KOPT-K1 (cell line): Measurements from ENCODE around the gene CACNA1S.

Experiments
- H3K27ac ChIP-seq: fragments of 200-600 bp; sonication (generic); 2 replicates; pipeline ENCODE4 v1.5.1; 2016; ENCODE audit warnings: antibody characterized with exemption, mild to moderate bottlenecking, low read depth, low read length; ENCODE audit not compliant: poor library complexity, severe bottlenecking
- H3K36me3 ChIP-seq: fragments of 200-600 bp; sonication (generic); 2 replicates; pipeline ENCODE4 v1.5.1; 2017; ENCODE audit warnings: antibody characterized with exemption, mild to moderate bottlenecking, low read length, moderate library complexity; ENCODE audit not compliant: insufficient read depth
- H3K9me3 ChIP-seq: fragments of 200-600 bp; sonication (generic); 2 replicates; pipeline ENCODE4 v1.5.1; 2017; ENCODE audit warnings: antibody characterized with exemption, low read length, mild to moderate bottlenecking; ENCODE audit not compliant: insufficient read depth, poor library complexity, severe bottlenecking

CACNA1S gene

DNA sequence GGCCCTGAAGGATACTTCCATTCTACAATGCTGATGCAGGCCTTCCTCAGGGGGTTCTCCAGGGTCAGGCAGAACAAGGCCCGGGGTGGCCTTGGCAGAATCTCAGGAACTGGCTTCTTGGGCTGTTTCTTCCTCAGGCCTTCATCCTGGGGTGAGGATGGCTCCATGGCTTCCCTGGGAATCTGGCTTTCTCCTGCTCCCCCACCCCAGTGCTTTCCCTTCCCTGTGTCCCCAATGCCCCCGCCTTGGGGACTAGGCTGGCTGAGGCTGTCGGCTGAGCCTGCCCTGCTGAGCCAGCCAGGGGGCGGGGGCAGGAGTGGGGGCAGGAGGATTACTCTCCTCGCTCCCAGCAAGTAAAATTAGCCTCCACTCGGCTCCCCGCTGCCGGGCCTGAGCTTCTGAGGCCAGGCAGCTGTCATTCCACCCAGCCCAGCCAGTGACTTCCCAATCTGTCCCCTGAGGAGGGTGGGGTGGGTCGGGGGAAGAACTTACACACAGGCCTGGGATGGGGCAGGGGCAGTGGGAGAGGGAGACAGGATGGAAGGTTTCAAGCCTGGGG lies at the start of gene CACNA1S:
Gene CACNA1S (minus strand): TSS at position 254 of the 559 bp plus-strand sequence. CDS start 87 bp downstream, at position 167.
- Histone ChIP-seq H3K27ac (no peak within 1 kb of the TSS), H3K9me3 (no peaks in the 10 kb centered on the region), H3K36me3 (no peaks in the 10 kb centered on the region)

DNA sequence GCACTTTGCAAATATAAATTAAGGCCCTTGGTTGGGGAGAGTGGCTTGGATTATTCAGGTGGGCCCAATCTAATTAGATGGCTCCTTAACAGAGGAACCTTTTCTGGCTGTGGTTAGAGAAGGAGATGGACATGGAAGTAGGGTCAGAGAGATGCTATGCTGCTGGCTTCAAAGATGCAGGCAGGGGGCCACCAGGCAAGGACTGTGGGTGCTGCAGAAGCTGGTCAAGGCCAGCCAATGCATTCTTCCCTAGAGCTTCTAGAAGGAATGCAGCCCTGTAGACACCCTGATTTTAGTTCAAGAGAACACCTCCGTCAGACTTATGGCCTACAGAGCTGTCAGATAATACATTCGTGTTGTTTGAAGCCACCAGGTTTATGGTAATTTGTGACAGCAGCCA lies 45.7 kb upstream of the CACNA1S start:
- peaks cover 10% of the 10 kb centered on the region for H3K9me3 ChIP-seq
- H3K36me3 ChIP-seq, result no peaks in the 10 kb centered on the region

DNA sequence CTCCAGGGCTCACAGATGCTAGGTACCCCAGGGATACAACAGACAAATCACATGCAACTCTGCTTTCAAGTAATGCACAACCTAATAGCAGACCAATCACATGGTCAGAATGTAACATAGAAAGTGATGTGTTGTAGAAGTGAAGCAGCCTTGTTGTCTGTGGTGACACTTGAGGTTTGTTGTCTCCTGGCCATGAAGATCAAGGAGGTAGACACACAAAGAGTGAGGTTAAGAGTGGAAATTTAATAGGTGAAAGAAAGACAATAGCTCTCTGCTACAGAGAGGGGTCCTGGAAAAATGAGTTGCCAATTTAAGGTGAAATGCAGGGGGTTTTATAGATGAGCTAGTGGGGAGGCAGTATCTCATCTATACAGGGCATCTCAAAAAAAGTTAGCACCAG lies 44.6 kb upstream of the CACNA1S start:
- no peak overlapping the region for H3K27ac ChIP-seq
- H3K9me3 ChIP-seq, result peaks cover 10% of the 10 kb centered on the region
- peaks cover 3% of the 10 kb centered on the region; the same call in 1 of the 2 replicates for H3K36me3 ChIP-seq

More for the DNA sequence above, 45.7 kb upstream of the CACNA1S start:
- H3K27ac ChIP-seq, result no peak overlapping the region

- H3K36me3 ChIP-seq, result peaks cover 8% of the 10 kb centered on the region; the same call in 1 of the 2 replicates
- H3K9me3 ChIP-seq, result peaks cover 10% of the 10 kb centered on the region
- H3K27ac ChIP-seq, result no peak overlapping the region
Observed at GRCh38 chr1:201156346-201156745, 44.1 kb upstream of the CACNA1S start.

DNA sequence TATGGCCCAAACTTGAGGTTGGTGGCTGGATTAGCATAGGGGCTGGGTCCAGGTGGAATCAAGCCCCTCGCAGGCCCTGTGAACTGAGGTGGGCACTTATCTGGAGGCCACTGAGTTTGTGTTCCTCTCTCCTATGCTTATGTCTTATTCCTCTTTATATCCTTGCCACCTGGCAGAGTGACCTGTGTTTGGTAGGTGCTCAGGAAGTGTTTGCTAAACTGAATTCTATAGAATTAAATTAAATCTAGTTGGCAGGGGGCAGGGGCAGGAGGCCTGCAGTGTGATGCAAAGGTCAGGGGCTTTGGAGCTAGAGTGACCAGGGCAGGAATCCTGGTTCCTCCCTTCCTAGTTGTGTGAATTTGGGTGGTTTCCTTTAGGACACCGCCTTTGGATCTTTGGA lies 43.1 kb upstream of the CACNA1S start:
- peaks cover 18% of the 10 kb centered on the region for H3K36me3 ChIP-seq
- H3K27ac ChIP-seq, result no peak overlapping the region
- H3K9me3 ChIP-seq, result peaks cover 10% of the 10 kb centered on the region

DNA sequence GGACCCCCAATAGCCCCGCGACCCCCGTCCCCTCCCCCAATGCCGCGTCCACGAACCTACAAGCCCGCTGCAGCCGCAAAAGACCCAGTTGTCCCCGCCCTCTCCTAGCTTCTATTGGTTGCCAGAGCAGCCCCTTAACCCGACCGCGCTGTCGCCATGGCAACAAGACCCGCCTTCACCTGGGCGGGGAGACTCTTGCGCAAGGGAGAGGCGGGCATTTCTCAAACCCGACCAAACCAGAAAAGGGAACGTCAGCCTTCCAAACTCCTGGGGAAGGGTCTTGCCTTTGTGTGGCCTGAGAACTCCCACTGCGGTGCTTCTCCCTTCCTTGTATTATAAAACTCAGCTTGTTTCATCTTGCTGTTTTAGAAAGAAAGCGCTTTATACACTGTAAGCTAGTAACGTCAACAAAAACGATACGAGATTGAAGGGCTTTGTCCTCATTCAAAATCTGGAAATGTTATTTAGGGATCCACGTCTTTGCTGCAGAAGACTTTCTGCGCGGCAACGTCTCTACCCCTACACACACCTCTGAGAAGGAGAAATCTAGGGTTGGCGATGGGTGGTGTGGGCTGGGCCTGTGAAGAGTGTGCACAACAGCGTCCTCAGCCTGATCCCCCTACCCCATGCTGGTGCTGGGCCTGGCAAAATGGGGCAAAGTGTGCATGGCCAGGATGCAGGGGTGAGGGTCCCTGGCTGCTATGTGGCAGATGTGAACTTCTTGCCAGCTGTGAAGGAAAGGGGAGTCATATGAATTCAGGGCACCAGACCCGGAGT lies 42.4 kb upstream of the CACNA1S start, which contains the start of gene TMEM9:
Gene TMEM9 (minus strand): TSS at position 86 of the 777 bp plus-strand sequence. CDS start 551 bp downstream, outside the sequence.
- Histone ChIP-seq H3K36me3 (peaks cover 25% of the 10 kb centered on the region), H3K27ac (peak within 1 kb of the TSS; percentile 48), H3K9me3 (peaks cover 10% of the 10 kb centered on the region)

GRCh38 chr1:201153474-201154388 lies 41.5 kb upstream of the CACNA1S start:
- H3K36me3 ChIP-seq, result peaks cover 33% of the 10 kb centered on the region
- H3K9me3 ChIP-seq, result peaks cover 10% of the 10 kb centered on the region
- peak overlapping the region; percentile 48 for H3K27ac ChIP-seq

DNA sequence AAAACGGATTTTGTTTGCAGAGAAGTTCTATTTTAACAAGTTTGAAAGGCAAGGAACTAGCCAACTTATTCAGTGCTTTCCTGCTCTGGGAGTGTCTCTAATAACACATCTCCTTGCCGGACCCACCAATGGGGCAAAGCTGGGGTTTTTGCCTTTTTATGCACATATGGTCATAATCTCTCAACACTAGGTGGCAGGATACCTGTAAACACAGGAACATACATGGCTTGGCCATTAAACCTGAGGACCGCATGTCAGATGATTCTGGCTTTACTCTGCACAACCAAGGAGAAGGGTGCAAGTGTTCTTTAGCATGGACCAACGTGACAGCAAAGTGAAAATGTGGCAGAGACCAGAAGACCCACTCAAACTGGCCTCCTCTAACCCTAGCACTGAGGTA lies 37.2 kb upstream of the CACNA1S start:
- no peak overlapping the region for H3K27ac ChIP-seq
- H3K36me3 ChIP-seq, result peaks cover 73% of the 10 kb centered on the region
- H3K9me3 ChIP-seq, result no peaks in the 10 kb centered on the region

- Histone ChIP-seq H3K36me3 (peaks cover 92% of the 10 kb centered on the region), H3K27ac (no peak overlapping the region)
Observed at GRCh38 chr1:201147396-201148015, 35.3 kb upstream of the CACNA1S start.

DNA sequence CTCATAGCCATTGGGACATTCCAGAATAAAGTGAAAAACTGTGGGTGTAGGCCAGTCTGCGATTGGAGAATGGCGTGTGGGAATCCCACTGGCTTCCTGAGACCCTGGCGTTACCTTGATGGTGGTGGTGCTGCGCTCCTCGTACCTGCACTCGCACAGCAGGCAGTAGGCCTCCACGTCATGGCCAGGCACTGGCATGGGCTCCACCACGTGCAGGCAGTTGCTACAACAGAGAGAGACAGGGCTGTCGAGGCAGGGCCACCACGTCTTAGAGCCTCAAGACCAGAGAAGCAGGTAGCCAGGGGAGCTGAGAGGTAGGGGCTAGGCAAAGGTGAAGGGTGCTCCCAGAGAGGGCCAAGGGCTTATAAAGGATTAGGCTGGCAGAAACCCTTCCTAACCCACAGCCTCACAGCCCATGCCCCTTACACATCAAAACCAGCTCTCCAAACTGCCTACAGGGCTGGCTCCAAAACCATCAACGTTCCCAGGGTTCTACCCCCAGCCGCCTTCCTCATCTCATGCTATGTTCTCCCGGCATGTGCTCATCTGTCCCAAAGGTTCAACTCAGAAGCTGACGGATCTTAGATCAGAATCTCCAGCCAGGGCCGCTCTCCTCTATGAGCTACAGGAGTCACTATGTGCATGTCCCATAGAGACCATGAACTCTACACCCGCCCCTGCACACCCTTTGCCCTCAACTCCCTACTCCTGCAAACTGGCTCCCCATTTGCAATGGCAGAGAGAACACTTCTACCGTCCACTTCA lies 34.6 kb upstream of the CACNA1S start:
- H3K9me3 ChIP-seq, result no peaks in the 10 kb centered on the region
- H3K36me3 ChIP-seq, result peaks cover 95% of the 10 kb centered on the region
- no peak overlapping the region for H3K27ac ChIP-seq

More at GRCh38 chr1:201147396-201148015, 35.3 kb upstream of the CACNA1S start:
- no peaks in the 10 kb centered on the region for H3K9me3 ChIP-seq

GRCh38 chr1:201145816-201146215 lies 33.6 kb upstream of the CACNA1S start:
- H3K36me3 ChIP-seq, result peaks cover 91% of the 10 kb centered on the region
- H3K9me3 ChIP-seq, result no peaks in the 10 kb centered on the region
- no peak overlapping the region for H3K27ac ChIP-seq

GRCh38 chr1:201145132-201145531 lies 32.9 kb upstream of the CACNA1S start:
- Histone ChIP-seq H3K27ac (no peak overlapping the region), H3K36me3 (peaks cover 91% of the 10 kb centered on the region)

DNA sequence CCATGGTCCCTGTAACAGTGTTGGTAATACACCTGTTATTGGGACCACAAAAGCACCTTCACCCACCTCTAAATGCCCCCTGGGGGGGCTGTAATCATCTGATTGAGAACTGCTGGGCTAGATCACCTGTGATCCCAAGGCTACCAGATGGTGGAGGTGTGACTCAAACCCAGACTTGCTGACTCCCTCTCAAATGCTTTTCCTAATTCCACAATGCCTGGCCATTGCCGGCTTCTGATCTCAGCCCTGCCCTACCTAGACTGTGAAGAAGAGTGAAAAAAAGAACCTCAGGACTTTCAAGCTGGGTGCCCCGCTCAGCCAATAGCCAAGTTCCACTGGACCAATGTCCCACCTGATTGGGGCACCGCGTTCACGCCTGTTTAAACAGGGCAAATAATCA lies 32.5 kb upstream of the CACNA1S start:
- H3K9me3 ChIP-seq, result no peaks in the 10 kb centered on the region
- H3K36me3 ChIP-seq, result peaks cover 92% of the 10 kb centered on the region
- H3K27ac ChIP-seq, result no peak overlapping the region

More at GRCh38 chr1:201145132-201145531, 32.9 kb upstream of the CACNA1S start:
- no peaks in the 10 kb centered on the region for H3K9me3 ChIP-seq
